Measurements from ENCODE around the gene GPC6. TPM values are rescaled to one million over a fixed set of nuclear protein-coding genes. Genes with fewer than 3 reads are reported as not detected.
A peak's percentile ranks its signal among the peaks of the same experiment; 100 is the strongest.

GPC6 gene
- polyA plus RNA-seq, 3 donors: 54.9 to 59.5 (median 55.3) TPM

GRCh38 chr13:93364166-93364565, 137.6 kb downstream of the GPC6 start:
- DNase-seq: no peak

- no peak for DNase-seq
Measured at GRCh38 chr13:93368296-93368695, 141.7 kb downstream of the GPC6 start.

GRCh38 chr13:93368718-93369117, 142.1 kb downstream of the GPC6 start:
- DNase-seq: no peak

- no peak for DNase-seq
Measured at GRCh38 chr13:93372856-93373255, 146.2 kb downstream of the GPC6 start.

GRCh38 chr13:93375491-93375890, 148.9 kb downstream of the GPC6 start:
- DNase-seq: no peak

- no peak for DNase-seq
Measured at GRCh38 chr13:93377196-93377595, 150.6 kb downstream of the GPC6 start.

- DNase-seq: no peak
Measured at GRCh38 chr13:93378184-93378583, 151.6 kb downstream of the GPC6 start.

GRCh38 chr13:93386116-93386515, 159.5 kb downstream of the GPC6 start:
- DNase-seq: no peak

- DNase-seq: no peak
Measured at GRCh38 chr13:93388701-93389100, 162.1 kb downstream of the GPC6 start.

GRCh38 chr13:93397619-93398018, 171.0 kb downstream of the GPC6 start:
- DNase-seq: no peak

GRCh38 chr13:93398167-93399035, 171.8 kb downstream of the GPC6 start:
- DNase-seq: no peak

- no peak for DNase-seq
Measured at GRCh38 chr13:93399212-93399611, 172.6 kb downstream of the GPC6 start.

GRCh38 chr13:93406136-93406535, 179.5 kb downstream of the GPC6 start:
- no peak for DNase-seq

GRCh38 chr13:93407551-93407950, 180.9 kb downstream of the GPC6 start:
- no peak for DNase-seq

GRCh38 chr13:93409001-93409400, 182.4 kb downstream of the GPC6 start:
- DNase-seq: no peak

GRCh38 chr13:93409816-93410215, 183.2 kb downstream of the GPC6 start:
- DNase-seq: no peak

- no peak for DNase-seq
Measured at GRCh38 chr13:93411186-93411680, 184.6 kb downstream of the GPC6 start.

- DNase-seq: peak; percentile 12
Measured at GRCh38 chr13:93412676-93413075, 186.1 kb downstream of the GPC6 start.

- no peak for DNase-seq
Measured at GRCh38 chr13:93413972-93414717, 187.5 kb downstream of the GPC6 start.

GRCh38 chr13:93416736-93417355, 190.2 kb downstream of the GPC6 start:
- no peak for DNase-seq

- DNase-seq: no peak
Measured at GRCh38 chr13:93418398-93418797, 191.8 kb downstream of the GPC6 start.

- DNase-seq: no peak
Measured at GRCh38 chr13:93420206-93420605, 193.6 kb downstream of the GPC6 start.

GRCh38 chr13:93420887-93421286, 194.3 kb downstream of the GPC6 start:
- no peak for DNase-seq

Measured in renal pelvis (tissue), 4 donors.